B cell (primary cell): ENCODE data around the gene ANKRD37.

ENCODE experiments used
- CTCF ChIP-seq: fragments of 200-600 bp; IDR thresholded peaks from one replicate; pipeline ENCODE4 v1.8.0; 2022; ENCODE audit warnings: antibody characterized with exemption, mild to moderate bottlenecking
- EZH2 ChIP-seq: IDR thresholded peaks from 2 replicates; pipeline ENCODE4 v1.6.1; 2012; ENCODE audit warnings: borderline replicate concordance, low read depth, mild to moderate bottlenecking, moderate library complexity, low read length; ENCODE audit not compliant: insufficient read depth, poor library complexity, severe bottlenecking

- no peak for TF ChIP-seq EZH2
- TF ChIP-seq CTCF: no peak
Measured at GRCh38 chr4:185441479-185441878, 44.8 kb downstream of the ANKRD37 start.
